ENCODE data around the gene GORASP2.
A peak's percentile ranks its signal among the peaks of the same experiment; 100 is the strongest.

DNA sequence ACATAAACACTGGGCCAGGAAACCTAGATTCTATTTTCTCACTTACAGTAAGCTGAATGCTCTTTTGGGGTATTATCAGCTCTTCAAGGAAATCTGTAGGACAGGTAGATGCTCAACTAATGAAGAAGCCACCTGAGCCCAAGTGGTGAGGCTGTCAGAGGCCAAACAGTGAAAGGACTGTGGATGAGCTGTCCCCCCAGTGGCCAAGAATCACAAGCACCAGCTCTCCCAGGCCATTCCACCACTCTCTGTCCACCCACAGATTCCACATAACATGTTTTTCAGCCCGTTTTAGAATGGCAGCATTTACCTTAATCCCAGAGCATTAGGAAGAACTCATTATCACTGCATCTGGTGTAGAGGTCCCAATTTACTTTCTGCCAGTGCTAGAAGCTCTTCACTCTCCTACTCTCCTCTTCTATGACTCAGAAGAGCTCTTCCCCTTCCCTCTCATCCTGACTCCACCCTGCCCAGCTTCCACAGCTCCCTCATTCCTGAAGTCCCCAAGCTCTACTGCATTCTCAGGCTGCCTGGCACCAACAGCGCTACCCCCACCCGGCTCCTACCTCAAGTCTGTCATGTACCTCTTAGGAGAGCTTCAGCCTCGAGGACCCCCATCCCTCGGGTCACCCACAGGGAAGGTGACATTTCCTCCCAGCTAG lies 43.8 kb upstream of the GORASP2 start:
- TF ChIP-seq, protein P1, sequence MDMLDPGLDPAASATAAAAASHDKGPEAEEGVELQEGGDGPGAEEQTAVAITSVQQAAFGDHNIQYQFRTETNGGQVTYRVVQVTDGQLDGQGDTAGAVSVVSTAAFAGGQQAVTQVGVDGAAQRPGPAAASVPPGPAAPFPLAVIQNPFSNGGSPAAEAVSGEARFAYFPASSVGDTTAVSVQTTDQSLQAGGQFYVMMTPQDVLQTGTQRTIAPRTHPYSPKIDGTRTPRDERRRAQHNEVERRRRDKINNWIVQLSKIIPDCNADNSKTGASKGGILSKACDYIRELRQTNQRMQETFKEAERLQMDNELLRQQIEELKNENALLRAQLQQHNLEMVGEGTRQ (IDR thresholded peaks at IDR 0.05; ENCODE audit: borderline replicate concordance, low read depth, low read length), result no peak
- no peak for TF ChIP-seq EP300 (IDR thresholded peaks at IDR 0.05; ENCODE audit: borderline replicate concordance in 1 of 2, low read depth in 1 of 2, low read length in 1 of 2)
- peak; percentile 39; the same call in 1 of the 2 replicates for TF ChIP-seq CTCF (IDR thresholded peaks at IDR 0.05)
- TF ChIP-seq, protein P2, sequence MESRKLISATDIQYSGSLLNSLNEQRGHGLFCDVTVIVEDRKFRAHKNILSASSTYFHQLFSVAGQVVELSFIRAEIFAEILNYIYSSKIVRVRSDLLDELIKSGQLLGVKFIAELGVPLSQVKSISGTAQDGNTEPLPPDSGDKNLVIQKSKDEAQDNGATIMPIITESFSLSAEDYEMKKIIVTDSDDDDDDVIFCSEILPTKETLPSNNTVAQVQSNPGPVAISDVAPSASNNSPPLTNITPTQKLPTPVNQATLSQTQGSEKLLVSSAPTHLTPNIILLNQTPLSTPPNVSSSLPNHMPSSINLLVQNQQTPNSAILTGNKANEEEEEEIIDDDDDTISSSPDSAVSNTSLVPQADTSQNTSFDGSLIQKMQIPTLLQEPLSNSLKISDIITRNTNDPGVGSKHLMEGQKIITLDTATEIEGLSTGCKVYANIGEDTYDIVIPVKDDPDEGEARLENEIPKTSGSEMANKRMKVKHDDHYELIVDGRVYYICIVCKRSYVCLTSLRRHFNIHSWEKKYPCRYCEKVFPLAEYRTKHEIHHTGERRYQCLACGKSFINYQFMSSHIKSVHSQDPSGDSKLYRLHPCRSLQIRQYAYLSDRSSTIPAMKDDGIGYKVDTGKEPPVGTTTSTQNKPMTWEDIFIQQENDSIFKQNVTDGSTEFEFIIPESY (IDR thresholded peaks at IDR 0.05; ENCODE audit: borderline replicate concordance, low read depth), result no peak
- TF ChIP-seq, protein P3, sequence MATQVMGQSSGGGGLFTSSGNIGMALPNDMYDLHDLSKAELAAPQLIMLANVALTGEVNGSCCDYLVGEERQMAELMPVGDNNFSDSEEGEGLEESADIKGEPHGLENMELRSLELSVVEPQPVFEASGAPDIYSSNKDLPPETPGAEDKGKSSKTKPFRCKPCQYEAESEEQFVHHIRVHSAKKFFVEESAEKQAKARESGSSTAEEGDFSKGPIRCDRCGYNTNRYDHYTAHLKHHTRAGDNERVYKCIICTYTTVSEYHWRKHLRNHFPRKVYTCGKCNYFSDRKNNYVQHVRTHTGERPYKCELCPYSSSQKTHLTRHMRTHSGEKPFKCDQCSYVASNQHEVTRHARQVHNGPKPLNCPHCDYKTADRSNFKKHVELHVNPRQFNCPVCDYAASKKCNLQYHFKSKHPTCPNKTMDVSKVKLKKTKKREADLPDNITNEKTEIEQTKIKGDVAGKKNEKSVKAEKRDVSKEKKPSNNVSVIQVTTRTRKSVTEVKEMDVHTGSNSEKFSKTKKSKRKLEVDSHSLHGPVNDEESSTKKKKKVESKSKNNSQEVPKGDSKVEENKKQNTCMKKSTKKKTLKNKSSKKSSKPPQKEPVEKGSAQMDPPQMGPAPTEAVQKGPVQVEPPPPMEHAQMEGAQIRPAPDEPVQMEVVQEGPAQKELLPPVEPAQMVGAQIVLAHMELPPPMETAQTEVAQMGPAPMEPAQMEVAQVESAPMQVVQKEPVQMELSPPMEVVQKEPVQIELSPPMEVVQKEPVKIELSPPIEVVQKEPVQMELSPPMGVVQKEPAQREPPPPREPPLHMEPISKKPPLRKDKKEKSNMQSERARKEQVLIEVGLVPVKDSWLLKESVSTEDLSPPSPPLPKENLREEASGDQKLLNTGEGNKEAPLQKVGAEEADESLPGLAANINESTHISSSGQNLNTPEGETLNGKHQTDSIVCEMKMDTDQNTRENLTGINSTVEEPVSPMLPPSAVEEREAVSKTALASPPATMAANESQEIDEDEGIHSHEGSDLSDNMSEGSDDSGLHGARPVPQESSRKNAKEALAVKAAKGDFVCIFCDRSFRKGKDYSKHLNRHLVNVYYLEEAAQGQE (IDR thresholded peaks at IDR 0.05; ENCODE audit: low read depth, low read length), result no peak
- TF ChIP-seq TAF1 (IDR thresholded peaks at IDR 0.05; ENCODE audit: borderline replicate concordance, low read depth, low read length), result no peak
- TF ChIP-seq FOSL2 (IDR thresholded peaks at IDR 0.05; ENCODE audit: borderline replicate concordance, low read depth), result 0 out of 2 replicates have a peak, but pooled peaks have one; percentile 31
- no peak for TF ChIP-seq SIN3A (IDR thresholded peaks at IDR 0.05; ENCODE audit: borderline replicate concordance, low read depth, low read length)
- TF ChIP-seq TCF12 (IDR thresholded peaks at IDR 0.05), result no peak
